HepG2 (cell line): ENCODE measurements around the gene WDR76. TPM values are rescaled to one million over a fixed set of nuclear protein-coding genes. Genes with fewer than 3 reads are reported as not detected.
A peak's percentile ranks its signal among the peaks of the same experiment; 100 is the strongest.

Experiments used
- CREM ChIP-seq, 2 experiments: sonication (generic) in 1 of 2; formaldehyde crosslinking in 1 of 2; IDR thresholded peaks; 2 replicates each; pipeline versions ENCODE4 v1.4.0 to v1.6.1; 2016 to 2020; ENCODE audit warnings: antibody characterized with exemption in 1 of 2, mild to moderate bottlenecking in 1 of 2, missing genetic modification reagents in 1 of 2
- E2F5 ChIP-seq: sonication (generic); formaldehyde crosslinking; conservative IDR thresholded peaks from 2 replicates; pipeline ENCODE4 v1.4.0; 2020; ENCODE audit warnings: missing genetic modification reagents
- ETS1 ChIP-seq: sonication (generic); formaldehyde crosslinking; IDR thresholded peaks from 2 replicates; pipeline ENCODE4 v1.4.0; 2020; ENCODE audit warnings: missing genetic modification reagents
- KAT2B ChIP-seq: fragments of 150-350 bp; IDR thresholded peaks from 2 replicates; pipeline ENCODE4 v1.6.1; 2014; ENCODE audit warnings: low read depth, low read length, borderline replicate concordance
- MAZ ChIP-seq, 2 experiments: sonication (generic) in 1 of 2; formaldehyde crosslinking in 1 of 2; IDR thresholded peaks; 2 replicates each; pipeline versions ENCODE4 v1.5.0 to v1.6.1; 2012 to 2020; ENCODE audit warnings: low read depth in 2 of 2, mild to moderate bottlenecking in 2 of 2, borderline replicate concordance in 1 of 2, improper control_type of control experiment in 1 of 2, low read length in 1 of 2, missing genetic modification reagents in 1 of 2, moderate library complexity in 1 of 2
- NCOA2 ChIP-seq: sonication (generic); formaldehyde crosslinking; IDR thresholded peaks from 2 replicates; pipeline ENCODE4 v1.8.0; 2022; ENCODE audit warnings: inconsistent platforms
- NONO ChIP-seq, 2 experiments: fragments of 450-650 bp in 1 of 2; sonication (generic) in 1 of 2; formaldehyde crosslinking in 1 of 2; IDR thresholded peaks in 1 of 2; conservative IDR thresholded peaks in 1 of 2; 2 replicates each; pipeline versions ENCODE4 v1.6.1 to v1.8.0; 2017 to 2022; ENCODE audit warnings: mild to moderate bottlenecking in 1 of 2, missing genetic modification reagents in 1 of 2, moderate library complexity in 1 of 2
- RNF219 ChIP-seq: sonication (generic); formaldehyde crosslinking; IDR thresholded peaks from 2 replicates; pipeline ENCODE4 v1.5.0; 2020; ENCODE audit warnings: mild to moderate bottlenecking, missing genetic modification reagents
- SATB2 ChIP-seq: sonication (generic); formaldehyde crosslinking; IDR thresholded peaks from 2 replicates; pipeline ENCODE4 v1.5.0; 2020; ENCODE audit warnings: missing genetic modification reagents
- SP1 ChIP-seq, 2 experiments: fragments of 450-650 bp in 1 of 2; sonication (generic) in 1 of 2; formaldehyde crosslinking in 1 of 2; IDR thresholded peaks; 2 replicates each; pipeline versions ENCODE4 v1.4.0 to v1.6.1; 2016 to 2020; ENCODE audit warnings: missing genetic modification reagents in 1 of 2
- ZBTB8A ChIP-seq: sonication (generic); formaldehyde crosslinking; IDR thresholded peaks from 2 replicates; pipeline ENCODE4 v1.4.0; 2020; ENCODE audit warnings: mild to moderate bottlenecking, low read depth, missing genetic modification reagents, borderline replicate concordance
- ZMAT3 ChIP-seq: sonication (generic); formaldehyde crosslinking; conservative IDR thresholded peaks from 2 replicates; pipeline ENCODE4 v1.7.0; 2021; ENCODE audit warnings: missing genetic modification reagents
- ZNF484 ChIP-seq: sonication (generic); formaldehyde crosslinking; IDR thresholded peaks from 2 replicates; pipeline ENCODE4 v1.5.1; 2020; ENCODE audit warnings: mild to moderate bottlenecking, low read depth, missing genetic modification reagents, borderline replicate concordance
- ZNF550 ChIP-seq: sonication (generic); formaldehyde crosslinking; IDR thresholded peaks from 2 replicates; pipeline ENCODE4 v1.4.0; 2020; ENCODE audit warnings: mild to moderate bottlenecking, missing genetic modification reagents, borderline replicate concordance
- ZNF567 ChIP-seq: sonication (generic); formaldehyde crosslinking; IDR thresholded peaks from 2 replicates; pipeline ENCODE4 v1.8.1; 2023; ENCODE audit warnings: mild to moderate bottlenecking, missing genetic modification reagents, borderline replicate concordance
- ZNF570 ChIP-seq: sonication (generic); formaldehyde crosslinking; IDR thresholded peaks from 2 replicates; pipeline ENCODE4 v1.4.0; 2020; ENCODE audit warnings: mild to moderate bottlenecking, missing genetic modification reagents, borderline replicate concordance
- ZNF598 ChIP-seq: sonication (generic); formaldehyde crosslinking; IDR thresholded peaks from 2 replicates; pipeline ENCODE4 v1.5.1; 2020; ENCODE audit warnings: mild to moderate bottlenecking, missing genetic modification reagents, borderline replicate concordance
- ZNF629 ChIP-seq: sonication (generic); formaldehyde crosslinking; conservative IDR thresholded peaks from 2 replicates; pipeline ENCODE4 v1.5.0; 2020; ENCODE audit warnings: missing genetic modification reagents
- ZNF672 ChIP-seq: sonication (generic); formaldehyde crosslinking; IDR thresholded peaks from 2 replicates; pipeline ENCODE4 v1.8.1; 2022; ENCODE audit warnings: missing genetic modification reagents
- ZNF720 ChIP-seq: sonication (generic); formaldehyde crosslinking; IDR thresholded peaks from 2 replicates; pipeline ENCODE4 v1.4.0; 2020; ENCODE audit warnings: missing genetic modification reagents
- ZNF768 ChIP-seq: sonication (generic); formaldehyde crosslinking; IDR thresholded peaks from 2 replicates; pipeline ENCODE4 v1.4.0; 2020; ENCODE audit warnings: missing genetic modification reagents
- ZSCAN12 ChIP-seq: sonication (generic); formaldehyde crosslinking; IDR thresholded peaks from 2 replicates; pipeline ENCODE4 v1.9.0; 2021; ENCODE audit warnings: mild to moderate bottlenecking, missing genetic modification reagents
- ZSCAN30 ChIP-seq: sonication (generic); formaldehyde crosslinking; IDR thresholded peaks from 2 replicates; pipeline ENCODE4 v1.5.0; 2020; ENCODE audit warnings: mild to moderate bottlenecking, missing genetic modification reagents
- polyA plus RNA-seq, 8 experiments: library from polyadenylated mRNA; depleted of rRNA in 3 of 8; stranded (reverse) in 7 of 8; unstranded in 1 of 8; fragments of >200 nt; fragmentation: Illumina TruSeq in 4 of 8; extraction: Trizol in 4 of 8; gene quantifications; 2 replicates each; pipeline versions ENCODE4 v1.2.1 to v1.2.3, GENCODE V29; 2011 to 2016; ENCODE audit warnings: low read depth in 4 of 8, missing spikeins in 1 of 8, mixed read lengths in 1 of 8; ENCODE audit not compliant: insufficient read depth in 1 of 8
- total RNA-seq, 5 experiments: library from RNA; depleted of rRNA; stranded (reverse); fragments of >200 nt; fragmentation: Illumina TruSeq; extraction: Trizol; gene quantifications; 2 replicates each; pipeline ENCODE4 v1.2.3, GENCODE V29; 2016; ENCODE audit warnings: low read depth in 1 of 5

WDR76 gene
- total and polyA plus RNA-seq, 2 of the 13 experiments (the other 11 are each of a cell fraction or from before 2014, with no cell fraction given): 1.1 to 9.7 TPM

GRCh38 chr15:43791993-43792760 lies 34.6 kb upstream of the WDR76 start, which contains the start of gene SERF2 (continued):
- peak; percentile 63; the same call in 1 of the 2 replicates for TF ChIP-seq ZMAT3
- no peak; the same call in 1 of the 2 replicates for TF ChIP-seq ETS1
- no peak for TF ChIP-seq RNF219 (CRISPR knock-in tag)
- TF ChIP-seq E2F5: 0 out of 2 replicates have a peak, but pooled peaks have one; percentile 59
- no peak for TF ChIP-seq ZNF484
- TF ChIP-seq ZBTB8A (CRISPR knock-in tag): no peak
- peak; percentile 23; the same call in 1 of the 2 replicates for TF ChIP-seq NCOA2
- no peak for TF ChIP-seq ZNF550 (CRISPR knock-in tag)
- TF ChIP-seq ZNF720 (CRISPR knock-in tag): no peak
- no peak for TF ChIP-seq ZNF672 (CRISPR knock-in tag)
- TF ChIP-seq MAZ (IDR thresholded peaks at IDR 0.05; ENCODE audit: borderline replicate concordance, low read depth, low read length): peak; percentile 88; the same call in 1 of the 2 replicates
- peak; percentile 52; the same call in 1 of the 2 replicates for TF ChIP-seq MAZ (CRISPR knock-in tag; IDR thresholded peaks at IDR 0.05; ENCODE audit: low read depth)
- no peak for TF ChIP-seq ZSCAN12
- TF ChIP-seq ZNF629 (CRISPR knock-in tag): no peak
- TF ChIP-seq NONO (IDR thresholded peaks at IDR 0.05): no peak
- TF ChIP-seq NONO (CRISPR knock-in tag; conservative IDR thresholded peaks at IDR 0.05): peak; percentile 40; the same call in 1 of the 2 replicates
- no peak for TF ChIP-seq SP1 (IDR thresholded peaks at IDR 0.05)
- peak; percentile 87 for TF ChIP-seq SP1 (CRISPR knock-in tag; IDR thresholded peaks at IDR 0.05)
- no peak for TF ChIP-seq SATB2 (CRISPR knock-in tag)
- TF ChIP-seq ZNF570: no peak
- peak; percentile 23; the same call in 1 of the 2 replicates for TF ChIP-seq ZNF598 (CRISPR knock-in tag)
- peak; percentile 72 for TF ChIP-seq CREM (IDR thresholded peaks at IDR 0.05)
- no peak for TF ChIP-seq CREM (CRISPR knock-in tag; IDR thresholded peaks at IDR 0.05)
- TF ChIP-seq ZNF768 (CRISPR knock-in tag): no peak
- peak; percentile 67; the same call in 1 of the 2 replicates for TF ChIP-seq ZNF567 (CRISPR knock-in tag)
- no peak for TF ChIP-seq KAT2B
- TF ChIP-seq ZSCAN30 (CRISPR knock-in tag): no peak
